ENCODE results near the gene ANKRD22.

Gene ANKRD22

GRCh38 chr10:88851706-88852105 lies at the start of gene ANKRD22:
Gene ANKRD22, minus strand, starts transcription at chr10:88851844. Its CDS starts 237 bp downstream, at chr10:88851607.
- peak; percentile 78 for DNase-seq

- DNase-seq, result no peak
Measured at GRCh38 chr10:88899886-88900285, 48.2 kb upstream of the ANKRD22 start.

GRCh38 chr10:88898727-88899126 lies 47.1 kb upstream of the ANKRD22 start:
- no peak for DNase-seq

- DNase-seq, result no peak
Measured at GRCh38 chr10:88896994-88897853, 45.6 kb upstream of the ANKRD22 start.

- DNase-seq, result no peak
Measured at GRCh38 chr10:88896372-88896993, 44.8 kb upstream of the ANKRD22 start.

- DNase-seq, result no peak
Measured at GRCh38 chr10:88895250-88895649, 43.6 kb upstream of the ANKRD22 start.

- no peak for DNase-seq
Measured at GRCh38 chr10:88893611-88894010, 42.0 kb upstream of the ANKRD22 start.

- no peak for DNase-seq
Measured at GRCh38 chr10:88892222-88892967, 40.8 kb upstream of the ANKRD22 start.

GRCh38 chr10:88890681-88891381 lies 39.2 kb upstream of the ANKRD22 start:
- no peak for DNase-seq

GRCh38 chr10:88889559-88890337 lies 38.1 kb upstream of the ANKRD22 start:
- no peak for DNase-seq

GRCh38 chr10:88888810-88889445 lies 37.3 kb upstream of the ANKRD22 start:
- DNase-seq, result no peak

- no peak for DNase-seq
Measured at GRCh38 chr10:88886557-88886956, 34.9 kb upstream of the ANKRD22 start.

- DNase-seq, result no peak
Measured at GRCh38 chr10:88883448-88883809, 31.8 kb upstream of the ANKRD22 start.

GRCh38 chr10:88882646-88883447 lies 31.2 kb upstream of the ANKRD22 start:
- peak; percentile 63 for DNase-seq

- peak; percentile 33 for DNase-seq
Measured at GRCh38 chr10:88881922-88882645, 30.4 kb upstream of the ANKRD22 start.

GRCh38 chr10:88881320-88881719 lies 29.7 kb upstream of the ANKRD22 start:
- DNase-seq, result no peak

- peak; percentile 81 for DNase-seq
Measured at GRCh38 chr10:88880282-88881076, 28.8 kb upstream of the ANKRD22 start.

GRCh38 chr10:88879534-88880281 lies 28.1 kb upstream of the ANKRD22 start, which contains the start of gene STAMBPL1:
Gene STAMBPL1, plus strand, starts transcription at chr10:88880245. Its CDS starts 21,464 bp downstream, at chr10:88901709.
- no peak for DNase-seq

All from NCI-H226 (cell line).